NCI-H226 (cell line): ENCODE data around the gene FAM13B.
A peak's percentile ranks its signal among the peaks of the same experiment; 100 is the strongest.
"Not testable (repeated sequence)": the region's sequence is repeated elsewhere in the genome, so short reads cannot be mapped to it uniquely, and the experiment has no call there.

Experiments
- DNase-seq: peaks from one replicate; pipeline ENCODE4 v3.0.0-alpha.2; 2015

The FAM13B gene

GRCh38 chr5:138032572-138033385 is at the start of gene FAM13B:
TSS of gene FAM13B (minus strand) at chr5:138033079. CDS start at chr5:138019111, 13,968 bp downstream.
- DNase-seq = peak; percentile 71

GRCh38 chr5:138082033-138082432 is 49.2 kb upstream of the FAM13B start:
- no peak for DNase-seq

- no peak for DNase-seq
Observed at GRCh38 chr5:138078006-138078643, 45.2 kb upstream of the FAM13B start.

GRCh38 chr5:138077064-138077696 is 44.3 kb upstream of the FAM13B start:
- peak; percentile 31 for DNase-seq

GRCh38 chr5:138070026-138070425 is 37.1 kb upstream of the FAM13B start:
- DNase-seq = not testable (repeated sequence)

- DNase-seq = peak; percentile 44
Observed at GRCh38 chr5:138068742-138069600, 36.1 kb upstream of the FAM13B start.

- no peak for DNase-seq
Observed at GRCh38 chr5:138067945-138068344, 35.1 kb upstream of the FAM13B start.

- DNase-seq = no peak
Observed at GRCh38 chr5:138065102-138065501, 32.2 kb upstream of the FAM13B start.

GRCh38 chr5:138064526-138064925 is 31.6 kb upstream of the FAM13B start:
- DNase-seq = no peak

GRCh38 chr5:138054847-138055558 is 22.1 kb upstream of the FAM13B start:
- DNase-seq = no peak

- DNase-seq = no peak
Observed at GRCh38 chr5:138054206-138054605, 21.3 kb upstream of the FAM13B start.

GRCh38 chr5:138053554-138053953 is 20.7 kb upstream of the FAM13B start:
- no peak for DNase-seq

GRCh38 chr5:138052718-138053117 is 19.8 kb upstream of the FAM13B start:
- not testable (repeated sequence) for DNase-seq

GRCh38 chr5:138051441-138052296 is 18.8 kb upstream of the FAM13B start:
- no peak for DNase-seq

- DNase-seq = not testable (repeated sequence)
Observed at GRCh38 chr5:138045283-138045682, 12.4 kb upstream of the FAM13B start.

- DNase-seq = no peak
Observed at GRCh38 chr5:138038826-138039225, 5.9 kb upstream of the FAM13B start.

- DNase-seq = no peak
Observed at GRCh38 chr5:138037907-138038633, 5.2 kb upstream of the FAM13B start.

- DNase-seq = no peak
Observed at GRCh38 chr5:138037271-138037670, 4.4 kb upstream of the FAM13B start.

GRCh38 chr5:138035605-138036537 is 3.0 kb upstream of the FAM13B start:
- DNase-seq = peak; percentile 54
